ENCODE measurements around the gene ARHGAP15.

Gene ARHGAP15

DNA sequence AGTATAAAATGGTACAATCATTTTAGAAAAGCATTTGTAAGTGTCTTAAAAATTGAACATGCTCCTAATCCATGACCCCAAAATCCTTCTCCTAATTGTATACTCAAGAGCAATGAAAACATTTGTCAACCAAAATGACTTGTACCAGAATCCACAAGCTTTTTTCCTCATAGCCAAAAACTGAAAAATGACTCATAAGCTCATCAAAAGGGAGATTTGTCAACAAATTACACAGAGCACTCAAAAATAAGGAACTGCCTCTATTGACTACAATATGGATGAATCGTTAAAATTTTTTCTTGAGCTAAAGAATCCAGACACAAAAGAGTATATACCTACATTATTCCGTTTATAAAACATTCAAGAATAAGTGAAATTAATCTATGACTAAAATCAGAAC, 544.8 kb downstream of the ARHGAP15 start:
- no peaks in the 10 kb centered on the region for H4K20me1 ChIP-seq (ENCODE audit: control insufficient read depth, insufficient read depth, low read depth, low read length)
- no peaks in the 10 kb centered on the region for H3K79me2 ChIP-seq (ENCODE audit: control insufficient read depth, low read length)
- no peaks in the 10 kb centered on the region for H3K9me2 ChIP-seq (replicated peaks; ENCODE audit: control insufficient read depth, low read length)
- H3K4me2 ChIP-seq (ENCODE audit: low read length), result no peak overlapping the region
- no peak overlapping the region for H3K4me3 ChIP-seq (ENCODE audit: low read length)
- H3K27me3 ChIP-seq (ENCODE audit: control insufficient read depth, low read length), result no peaks in the 10 kb centered on the region
- TF ChIP-seq EZH2phosphoT487 (IDR thresholded peaks at IDR 0.05; ENCODE audit: borderline replicate concordance, low read length), result no peak
- TF ChIP-seq, protein P1, sequence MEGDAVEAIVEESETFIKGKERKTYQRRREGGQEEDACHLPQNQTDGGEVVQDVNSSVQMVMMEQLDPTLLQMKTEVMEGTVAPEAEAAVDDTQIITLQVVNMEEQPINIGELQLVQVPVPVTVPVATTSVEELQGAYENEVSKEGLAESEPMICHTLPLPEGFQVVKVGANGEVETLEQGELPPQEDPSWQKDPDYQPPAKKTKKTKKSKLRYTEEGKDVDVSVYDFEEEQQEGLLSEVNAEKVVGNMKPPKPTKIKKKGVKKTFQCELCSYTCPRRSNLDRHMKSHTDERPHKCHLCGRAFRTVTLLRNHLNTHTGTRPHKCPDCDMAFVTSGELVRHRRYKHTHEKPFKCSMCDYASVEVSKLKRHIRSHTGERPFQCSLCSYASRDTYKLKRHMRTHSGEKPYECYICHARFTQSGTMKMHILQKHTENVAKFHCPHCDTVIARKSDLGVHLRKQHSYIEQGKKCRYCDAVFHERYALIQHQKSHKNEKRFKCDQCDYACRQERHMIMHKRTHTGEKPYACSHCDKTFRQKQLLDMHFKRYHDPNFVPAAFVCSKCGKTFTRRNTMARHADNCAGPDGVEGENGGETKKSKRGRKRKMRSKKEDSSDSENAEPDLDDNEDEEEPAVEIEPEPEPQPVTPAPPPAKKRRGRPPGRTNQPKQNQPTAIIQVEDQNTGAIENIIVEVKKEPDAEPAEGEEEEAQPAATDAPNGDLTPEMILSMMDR (IDR thresholded peaks at IDR 0.05; ENCODE audit: low read depth, low read length, poor library complexity, severe bottlenecking), result no peak
- H3K9me3 ChIP-seq (ENCODE audit: control insufficient read depth, insufficient read depth, low read length), result no peaks in the 10 kb centered on the region
- no peaks in the 10 kb centered on the region for H3F3A ChIP-seq (ENCODE audit: control insufficient read depth, insufficient read depth)
- no peaks in the 10 kb centered on the region for H3K36me3 ChIP-seq (ENCODE audit: control insufficient read depth, low read length)
- no peaks in the 10 kb centered on the region for H3K4me1 ChIP-seq (ENCODE audit: control insufficient read depth, low read length)
- H3K27ac ChIP-seq (ENCODE audit: low read depth, low read length), result no peak overlapping the region

DNA sequence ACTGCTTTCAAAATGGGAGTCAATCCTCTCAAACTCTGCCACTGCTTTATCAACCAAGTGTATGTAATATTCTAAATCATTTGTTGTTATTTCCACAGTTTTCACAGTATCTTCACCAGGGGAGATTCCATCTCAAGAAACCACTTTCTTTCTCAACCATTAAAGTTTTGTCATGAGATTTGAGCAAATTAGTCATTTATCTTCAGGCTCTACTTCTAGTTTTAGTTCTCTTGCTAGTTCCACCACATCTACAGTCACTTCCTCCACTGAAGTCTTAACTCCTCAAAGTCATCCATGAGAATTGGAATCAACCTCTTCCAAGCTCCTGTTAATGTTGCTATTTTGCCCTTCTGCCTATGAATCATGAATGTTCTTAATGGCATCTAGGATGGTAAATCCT, 545.8 kb downstream of the ARHGAP15 start:
- Histone ChIP-seq H3K9me3 (ENCODE audit: control insufficient read depth, insufficient read depth, low read length) (no peaks in the 10 kb centered on the region), H3K27me3 (ENCODE audit: control insufficient read depth, low read length) (no peaks in the 10 kb centered on the region), H3K27ac (ENCODE audit: low read depth, low read length) (no peak overlapping the region), H3K4me3 (ENCODE audit: low read length) (no peak overlapping the region), H3K9me2 (replicated peaks; ENCODE audit: control insufficient read depth, low read length) (no peaks in the 10 kb centered on the region), H3F3A (ENCODE audit: control insufficient read depth, insufficient read depth) (no peaks in the 10 kb centered on the region), H3K36me3 (ENCODE audit: control insufficient read depth, low read length) (no peaks in the 10 kb centered on the region), H4K20me1 (ENCODE audit: control insufficient read depth, insufficient read depth, low read depth, low read length) (no peaks in the 10 kb centered on the region), H3K4me2 (ENCODE audit: low read length) (no peak overlapping the region), H3K4me1 (ENCODE audit: control insufficient read depth, low read length) (no peaks in the 10 kb centered on the region), H3K79me2 (ENCODE audit: control insufficient read depth, low read length) (no peaks in the 10 kb centered on the region)
- TF ChIP-seq EZH2phosphoT487 (IDR thresholded peaks at IDR 0.05; ENCODE audit: borderline replicate concordance, low read length), result no peak
- TF ChIP-seq, protein P1 (IDR thresholded peaks at IDR 0.05; ENCODE audit: low read depth, low read length, poor library complexity, severe bottlenecking), result no peak

DNA sequence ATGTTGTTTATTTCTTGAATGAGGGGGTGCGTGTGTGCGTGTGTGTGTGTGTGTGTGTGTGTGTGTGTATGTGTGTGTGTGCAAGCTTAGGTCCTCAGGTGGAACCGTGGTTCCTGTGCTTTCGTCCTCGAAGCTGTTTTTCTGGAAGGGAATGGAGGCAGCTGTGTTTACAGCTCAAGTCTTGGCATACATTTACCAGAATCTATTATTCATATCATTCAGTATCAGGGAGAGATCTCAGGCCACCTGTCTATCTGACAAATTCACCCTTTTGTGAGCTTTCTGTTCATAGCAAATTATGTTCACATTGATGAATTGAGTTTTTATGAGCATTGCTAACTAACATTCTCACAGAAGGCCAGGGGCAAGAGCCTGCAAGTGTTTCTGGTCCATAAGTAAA, 550.4 kb downstream of the ARHGAP15 start:
- H3K36me3 ChIP-seq (ENCODE audit: control insufficient read depth, low read length), result no peaks in the 10 kb centered on the region
- no peak for TF ChIP-seq EZH2phosphoT487 (IDR thresholded peaks at IDR 0.05; ENCODE audit: borderline replicate concordance, low read length)
- TF ChIP-seq, protein P1 (IDR thresholded peaks at IDR 0.05; ENCODE audit: low read depth, low read length, poor library complexity, severe bottlenecking), result no peak
- no peaks in the 10 kb centered on the region for H3F3A ChIP-seq (ENCODE audit: control insufficient read depth, insufficient read depth)
- no peaks in the 10 kb centered on the region for H3K9me3 ChIP-seq (ENCODE audit: control insufficient read depth, insufficient read depth, low read length)
- no peaks in the 10 kb centered on the region for H3K79me2 ChIP-seq (ENCODE audit: control insufficient read depth, low read length)
- no peaks in the 10 kb centered on the region for H3K9me2 ChIP-seq (replicated peaks; ENCODE audit: control insufficient read depth, low read length)
- no peak overlapping the region for H3K27ac ChIP-seq (ENCODE audit: low read depth, low read length)
- H4K20me1 ChIP-seq (ENCODE audit: control insufficient read depth, insufficient read depth, low read depth, low read length), result no peaks in the 10 kb centered on the region
- H3K4me1 ChIP-seq (ENCODE audit: control insufficient read depth, low read length), result no peaks in the 10 kb centered on the region
- no peak overlapping the region for H3K4me2 ChIP-seq (ENCODE audit: low read length)
- no peaks in the 10 kb centered on the region for H3K27me3 ChIP-seq (ENCODE audit: control insufficient read depth, low read length)
- H3K4me3 ChIP-seq (ENCODE audit: low read length), result no peak overlapping the region
